K562 (cell line): ENCODE data around the gene CLEC17A. TPM values are rescaled to one million over a fixed set of nuclear protein-coding genes. Genes with fewer than 3 reads are reported as not detected.

Experiments
- ATF7 ChIP-seq: fragments of 450-650 bp; IDR thresholded peaks from 2 replicates; pipeline ENCODE4 v1.7.1; 2014; ENCODE audit warnings: mild to moderate bottlenecking, moderate library complexity
- BDP1 ChIP-seq: IDR thresholded peaks from 3 replicates; pipeline ENCODE4 v1.6.1; 2011; ENCODE audit not compliant: insufficient read length, insufficient read depth
- HDAC1 ChIP-seq, 2 experiments: fragments of 450-650 bp; IDR thresholded peaks; 2 replicates each; pipeline ENCODE4 v1.6.1; 2016 to 2017; ENCODE audit warnings: inconsistent platforms in 1 of 2, mild to moderate bottlenecking in 1 of 2, moderate library complexity in 1 of 2
- ILK ChIP-seq: fragments of 450-650 bp; IDR thresholded peaks from 2 replicates; pipeline ENCODE4 v1.6.1; 2016; ENCODE audit warnings: missing genetic modification characterization, low read depth, mild to moderate bottlenecking, missing compliant biosample characterization, moderate library complexity, borderline replicate concordance
- MECOM ChIP-seq: fragments of 250-450 bp; sonication (Bioruptor Pico); IDR thresholded peaks from 2 replicates; pipeline ENCODE4 v1.8.0; 2022; ENCODE audit warnings: inconsistent platforms
- NRF1 ChIP-seq, 2 experiments: fragments of 450-650 bp; IDR thresholded peaks in 1 of 2; conservative IDR thresholded peaks in 1 of 2; 2 replicates each; pipeline ENCODE4 v1.6.1; 2014; ENCODE audit warnings: mild to moderate bottlenecking in 2 of 2
- PHB ChIP-seq: fragments of 250-450 bp; sonication (Bioruptor Pico); IDR thresholded peaks from 2 replicates; pipeline ENCODE4 v1.5.0; 2021
- PML ChIP-seq: IDR thresholded peaks from 2 replicates; pipeline ENCODE4 v1.6.1; 2012; ENCODE audit warnings: low read length, inconsistent platforms
- RBM25 ChIP-seq: fragments of 200-400 bp; formaldehyde crosslinking; IDR thresholded peaks from 2 replicates; pipeline ENCODE4 v1.6.1; 2018; ENCODE audit warnings: low read length, low read depth, moderate library complexity; ENCODE audit not compliant: severe bottlenecking
- SMARCA4 ChIP-seq: fragments of 450-650 bp; IDR thresholded peaks from 2 replicates; pipeline ENCODE4 v1.6.1; 2016
- SMC3 ChIP-seq: conservative IDR thresholded peaks from 2 replicates; pipeline ENCODE4 v1.6.1; 2011; ENCODE audit warnings: low read depth, low read length, improper control_type of control experiment; ENCODE audit not compliant: insufficient read depth
- SNIP1 ChIP-seq: fragments of 450-650 bp; IDR thresholded peaks from 2 replicates; pipeline ENCODE4 v1.7.1; 2017; ENCODE audit warnings: low read depth, mild to moderate bottlenecking
- SREBF2 ChIP-seq: sonication (generic); formaldehyde crosslinking; IDR thresholded peaks from 2 replicates; pipeline ENCODE4 v1.4.0; 2020; ENCODE audit warnings: mild to moderate bottlenecking, missing genetic modification reagents
- TAF7 ChIP-seq: fragments of 450-650 bp; IDR thresholded peaks from 2 replicates; pipeline ENCODE4 v1.6.1; 2016; ENCODE audit warnings: missing genetic modification characterization, missing compliant biosample characterization
- TBP ChIP-seq: optimal IDR thresholded peaks from 2 replicates; pipeline ENCODE3; 2011; ENCODE audit warnings: low read depth, low read length, improper control_type of control experiment
- TCF3 ChIP-seq: sonication (generic); formaldehyde crosslinking; IDR thresholded peaks from 2 replicates; pipeline ENCODE4 v1.4.0; 2020; ENCODE audit warnings: mild to moderate bottlenecking, missing genetic modification reagents
- ZBTB17 ChIP-seq: fragments of 450-650 bp; formaldehyde crosslinking; IDR thresholded peaks from 2 replicates; pipeline ENCODE4 v1.4.0; 2020; ENCODE audit warnings: mild to moderate bottlenecking
- ZBTB7A ChIP-seq: IDR thresholded peaks from 2 replicates; pipeline ENCODE4 v1.6.1; 2011; ENCODE audit warnings: low read depth, mild to moderate bottlenecking, low read length, moderate library complexity, borderline replicate concordance; ENCODE audit not compliant: control insufficient read depth
- ZC3H8 ChIP-seq: fragments of 450-650 bp; IDR thresholded peaks from 2 replicates; pipeline ENCODE4 v1.6.1; 2017
- ZNF146 ChIP-seq: IDR thresholded peaks from one replicate; pipeline ENCODE4 v1.6.1; 2018; ENCODE audit warnings: missing compliant biosample characterization; ENCODE audit not compliant: unreplicated experiment
- ZNF175 ChIP-seq: fragments of 200-800 bp; sonication (Bioruptor generic); IDR thresholded peaks from 2 replicates; pipeline ENCODE4 v1.6.1; 2016; ENCODE audit warnings: low read depth, mild to moderate bottlenecking, missing genetic modification characterization, missing compliant biosample characterization
- ZNF384 ChIP-seq: IDR thresholded peaks from 2 replicates; pipeline ENCODE4 v1.6.1; 2012; ENCODE audit warnings: low read depth, low read length, improper control_type of control experiment
- polyA plus RNA-seq, 8 experiments: library from polyadenylated mRNA; depleted of rRNA in 4 of 8; stranded (reverse) in 5 of 8; unstranded in 3 of 8; fragments of >200 nt; fragmentation: Nextera tagmentation in 2 of 8; fragmentation: Illumina TruSeq in 1 of 8; extraction: Ambion mirVana in 2 of 8; extraction: Trizol in 1 of 8; gene quantifications; 2 replicates each; pipeline versions ENCODE4 v1.2.1 to v1.2.3, GENCODE V29; 2011 to 2014; ENCODE audit warnings: inconsistent platforms in 1 of 8, missing spikeins in 1 of 8
- total RNA-seq, 7 experiments: library from RNA; depleted of rRNA in 6 of 7; stranded (reverse); fragments of >200 nt in 6 of 7; fragmentation: Illumina TruSeq in 2 of 7; extraction: Trizol in 2 of 7; gene quantifications; 2 replicates each; pipeline versions ENCODE4 v1.2.1 to v1.2.3, GENCODE V29; 2011 to 2021; ENCODE audit warnings: low replicate concordance in 1 of 7
- TF ChIP-seq, protein P1 (sequence below): sonication (generic); formaldehyde crosslinking; IDR thresholded peaks from 2 replicates; pipeline ENCODE4 v1.8.1; 2023; ENCODE audit warnings: mild to moderate bottlenecking, missing genetic modification reagents, moderate library complexity
- TF ChIP-seq, protein P2 (sequence below): sonication (generic); formaldehyde crosslinking; IDR thresholded peaks from 2 replicates; pipeline ENCODE4 v1.9.0; 2022; ENCODE audit warnings: mild to moderate bottlenecking, missing genetic modification reagents
- TF ChIP-seq, protein P3 (sequence below): fragments of 250-450 bp; sonication (Bioruptor Pico); IDR thresholded peaks from 2 replicates; pipeline ENCODE4 v1.8.0; 2021; ENCODE audit warnings: moderate library complexity, mild to moderate bottlenecking, inconsistent platforms
- TF ChIP-seq, protein P4 (sequence below): fragments of 450-650 bp; formaldehyde crosslinking; IDR thresholded peaks from 2 replicates; pipeline ENCODE4 v1.4.0; 2020; ENCODE audit warnings: mild to moderate bottlenecking, moderate library complexity
- TF ChIP-seq, protein P5 (sequence below): conservative IDR thresholded peaks from 2 replicates; pipeline ENCODE4 v1.6.1; 2011; ENCODE audit warnings: low read depth, mild to moderate bottlenecking, low read length; ENCODE audit not compliant: control insufficient read depth

The CLEC17A gene
- total and polyA plus RNA-seq, 9 of the 15 experiments (the other 6 are each of a cell fraction or from before 2014, with no cell fraction given) = 0.03 TPM; not detected in 8

DNA sequence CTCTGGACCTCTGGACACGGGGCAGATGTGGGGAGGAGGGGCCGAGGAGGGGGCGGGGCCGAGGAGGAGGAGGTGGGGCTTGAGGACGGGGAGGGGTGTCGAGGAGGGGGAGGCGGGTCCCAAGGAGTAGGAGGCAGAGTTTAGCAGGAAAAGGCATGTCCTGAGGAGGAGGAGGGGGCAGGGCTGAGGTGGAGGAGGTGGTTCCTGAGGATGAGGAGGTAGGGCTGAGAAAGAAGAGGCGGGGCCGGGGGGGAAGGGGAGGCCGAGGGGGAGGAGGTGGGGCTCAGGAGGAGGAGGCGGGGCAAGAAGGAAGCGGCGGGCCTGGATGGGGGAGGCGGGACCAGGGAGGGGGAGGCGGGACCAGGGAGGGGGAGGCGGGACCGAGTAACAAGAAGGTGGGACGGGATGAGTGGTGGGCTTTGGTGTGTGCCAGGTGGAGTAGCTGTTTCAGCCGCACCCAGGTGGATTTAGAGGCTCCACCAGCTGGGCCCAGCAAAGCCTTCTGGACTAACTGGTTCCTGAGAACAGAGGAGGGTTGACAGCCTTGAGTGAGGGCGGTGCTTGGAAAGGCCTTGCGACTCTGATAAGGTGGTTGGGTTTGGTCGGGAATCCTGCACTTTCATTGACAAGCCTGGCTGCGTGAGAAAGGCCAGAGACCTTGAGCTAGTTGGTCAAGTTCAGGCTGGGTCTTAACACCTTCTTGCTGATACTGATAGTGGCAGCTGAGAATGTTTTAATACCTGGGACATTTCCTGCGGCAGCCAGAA is 45.8 kb upstream of the CLEC17A start (continued):
- no peak for TF ChIP-seq ILK (tag)
- TF ChIP-seq, protein P1, sequence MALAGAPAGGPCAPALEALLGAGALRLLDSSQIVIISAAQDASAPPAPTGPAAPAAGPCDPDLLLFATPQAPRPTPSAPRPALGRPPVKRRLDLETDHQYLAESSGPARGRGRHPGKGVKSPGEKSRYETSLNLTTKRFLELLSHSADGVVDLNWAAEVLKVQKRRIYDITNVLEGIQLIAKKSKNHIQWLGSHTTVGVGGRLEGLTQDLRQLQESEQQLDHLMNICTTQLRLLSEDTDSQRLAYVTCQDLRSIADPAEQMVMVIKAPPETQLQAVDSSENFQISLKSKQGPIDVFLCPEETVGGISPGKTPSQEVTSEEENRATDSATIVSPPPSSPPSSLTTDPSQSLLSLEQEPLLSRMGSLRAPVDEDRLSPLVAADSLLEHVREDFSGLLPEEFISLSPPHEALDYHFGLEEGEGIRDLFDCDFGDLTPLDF (CRISPR knock-in tag) = no peak
- no peak for TF ChIP-seq ZNF175 (CRISPR knock-in tag)
- no peak for TF ChIP-seq ZC3H8
- TF ChIP-seq TAF7 (tag) = no peak
- no peak for TF ChIP-seq ZBTB17
- TF ChIP-seq, protein P2, sequence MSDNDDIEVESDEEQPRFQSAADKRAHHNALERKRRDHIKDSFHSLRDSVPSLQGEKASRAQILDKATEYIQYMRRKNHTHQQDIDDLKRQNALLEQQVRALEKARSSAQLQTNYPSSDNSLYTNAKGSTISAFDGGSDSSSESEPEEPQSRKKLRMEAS (CRISPR knock-in tag) = no peak
- TF ChIP-seq ZNF146 (CRISPR knock-in tag) = no peak
- no peak for TF ChIP-seq SMC3
- 0 out of 2 replicates have a peak, but pooled peaks have one; percentile 21 for TF ChIP-seq ZNF384
- TF ChIP-seq BDP1 = no peak
- peak; percentile 58; the same call in 1 of the 2 replicates for TF ChIP-seq PML
- peak; percentile 71 for TF ChIP-seq TBP
- TF ChIP-seq, protein P3, sequence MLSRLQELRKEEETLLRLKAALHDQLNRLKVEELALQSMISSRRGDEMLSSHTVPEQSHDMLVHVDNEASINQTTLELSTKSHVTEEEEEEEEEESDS = no peak
- no peak for TF ChIP-seq SREBF2 (CRISPR knock-in tag)
- no peak for TF ChIP-seq PHB (CRISPR knock-in tag)
- TF ChIP-seq TCF3 = peak; percentile 80
- TF ChIP-seq MECOM (CRISPR knock-in tag) = no peak
- peak in 1 of 2 experiments; percentile 16; a peak in 1 of 4 replicates for TF ChIP-seq HDAC1 (IDR thresholded peaks at IDR 0.05)
- peak; percentile 24; the same call in 1 of the 2 replicates for TF ChIP-seq ZBTB7A
- TF ChIP-seq NRF1 (conservative IDR thresholded peaks at IDR 0.05 in 1 of 2, IDR thresholded peaks at IDR 0.05 in 1 of 2) = peak; percentile 63 to 71
- 0 out of 2 replicates have a peak, but pooled peaks have one; percentile 33 for TF ChIP-seq ATF7
- TF ChIP-seq SMARCA4 = peak; percentile 53
- TF ChIP-seq RBM25 = no peak
- TF ChIP-seq SNIP1 = no peak
- TF ChIP-seq, protein P4, sequence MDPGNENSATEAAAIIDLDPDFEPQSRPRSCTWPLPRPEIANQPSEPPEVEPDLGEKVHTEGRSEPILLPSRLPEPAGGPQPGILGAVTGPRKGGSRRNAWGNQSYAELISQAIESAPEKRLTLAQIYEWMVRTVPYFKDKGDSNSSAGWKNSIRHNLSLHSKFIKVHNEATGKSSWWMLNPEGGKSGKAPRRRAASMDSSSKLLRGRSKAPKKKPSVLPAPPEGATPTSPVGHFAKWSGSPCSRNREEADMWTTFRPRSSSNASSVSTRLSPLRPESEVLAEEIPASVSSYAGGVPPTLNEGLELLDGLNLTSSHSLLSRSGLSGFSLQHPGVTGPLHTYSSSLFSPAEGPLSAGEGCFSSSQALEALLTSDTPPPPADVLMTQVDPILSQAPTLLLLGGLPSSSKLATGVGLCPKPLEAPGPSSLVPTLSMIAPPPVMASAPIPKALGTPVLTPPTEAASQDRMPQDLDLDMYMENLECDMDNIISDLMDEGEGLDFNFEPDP (CRISPR knock-in tag) = no peak
- TF ChIP-seq, protein P5, sequence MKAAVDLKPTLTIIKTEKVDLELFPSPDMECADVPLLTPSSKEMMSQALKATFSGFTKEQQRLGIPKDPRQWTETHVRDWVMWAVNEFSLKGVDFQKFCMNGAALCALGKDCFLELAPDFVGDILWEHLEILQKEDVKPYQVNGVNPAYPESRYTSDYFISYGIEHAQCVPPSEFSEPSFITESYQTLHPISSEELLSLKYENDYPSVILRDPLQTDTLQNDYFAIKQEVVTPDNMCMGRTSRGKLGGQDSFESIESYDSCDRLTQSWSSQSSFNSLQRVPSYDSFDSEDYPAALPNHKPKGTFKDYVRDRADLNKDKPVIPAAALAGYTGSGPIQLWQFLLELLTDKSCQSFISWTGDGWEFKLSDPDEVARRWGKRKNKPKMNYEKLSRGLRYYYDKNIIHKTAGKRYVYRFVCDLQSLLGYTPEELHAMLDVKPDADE = 0 out of 2 replicates have a peak, but pooled peaks have one; percentile 16
